HG03097 (cell line): Measurements from ENCODE around the gene PKIB.
"Not testable (repeated sequence)": the region's sequence is repeated elsewhere in the genome, so short reads cannot be mapped to it uniquely, and the experiment has no call there.

Source experiments
- ATAC-seq: cut with Tn5 transposase; IDR thresholded peaks from one replicate; pipeline ENCODE4 v1.9.1; 2021; ENCODE audit not compliant: unreplicated experiment, low FRiP score

The PKIB gene

GRCh38 chr6:122736616-122737015 lies 126.4 kb downstream of the PKIB start:
- ATAC-seq = no peak

- ATAC-seq = no peak
These were observed 129.9 kb downstream of the PKIB start for GRCh38 chr6:122740091-122740490.

GRCh38 chr6:122740936-122741335 lies 130.7 kb downstream of the PKIB start:
- no peak for ATAC-seq

GRCh38 chr6:122744247-122744646 lies 134.0 kb downstream of the PKIB start:
- not testable (repeated sequence) for ATAC-seq

GRCh38 chr6:122744856-122745255 lies 134.7 kb downstream of the PKIB start:
- ATAC-seq = not testable (repeated sequence)

- ATAC-seq = no peak
These were observed 136.5 kb downstream of the PKIB start for GRCh38 chr6:122746688-122747087.

- no peak for ATAC-seq
These were observed 137.4 kb downstream of the PKIB start for GRCh38 chr6:122747573-122747972.

- not testable (repeated sequence) for ATAC-seq
These were observed 138.7 kb downstream of the PKIB start for GRCh38 chr6:122748945-122749344.

- ATAC-seq = no peak
These were observed 139.3 kb downstream of the PKIB start for GRCh38 chr6:122749451-122750050.

- peak; percentile 90 for ATAC-seq
These were observed 141.1 kb downstream of the PKIB start for GRCh38 chr6:122751326-122751725.

GRCh38 chr6:122752459-122752858 lies 142.3 kb downstream of the PKIB start:
- no peak for ATAC-seq

- no peak for ATAC-seq
These were observed 142.9 kb downstream of the PKIB start for GRCh38 chr6:122753000-122753687.

GRCh38 chr6:122753688-122754056 lies 143.5 kb downstream of the PKIB start:
- no peak for ATAC-seq

- no peak for ATAC-seq
These were observed 144.1 kb downstream of the PKIB start for GRCh38 chr6:122754191-122754731.

- no peak for ATAC-seq
These were observed 145.7 kb downstream of the PKIB start for GRCh38 chr6:122755901-122756300.

GRCh38 chr6:122758927-122759334 lies 148.7 kb downstream of the PKIB start:
- ATAC-seq = peak; percentile 93

- no peak for ATAC-seq
These were observed 150.1 kb downstream of the PKIB start for GRCh38 chr6:122760330-122760729.

- no peak for ATAC-seq
These were observed 156.1 kb downstream of the PKIB start for GRCh38 chr6:122766256-122766655.

- ATAC-seq = no peak
These were observed 160.8 kb downstream of the PKIB start for GRCh38 chr6:122770835-122771601.

- no peak for ATAC-seq
These were observed 162.7 kb downstream of the PKIB start for GRCh38 chr6:122772724-122773415.
